ENCODE measurements around the gene CCDC88C.

Gene CCDC88C

DNA sequence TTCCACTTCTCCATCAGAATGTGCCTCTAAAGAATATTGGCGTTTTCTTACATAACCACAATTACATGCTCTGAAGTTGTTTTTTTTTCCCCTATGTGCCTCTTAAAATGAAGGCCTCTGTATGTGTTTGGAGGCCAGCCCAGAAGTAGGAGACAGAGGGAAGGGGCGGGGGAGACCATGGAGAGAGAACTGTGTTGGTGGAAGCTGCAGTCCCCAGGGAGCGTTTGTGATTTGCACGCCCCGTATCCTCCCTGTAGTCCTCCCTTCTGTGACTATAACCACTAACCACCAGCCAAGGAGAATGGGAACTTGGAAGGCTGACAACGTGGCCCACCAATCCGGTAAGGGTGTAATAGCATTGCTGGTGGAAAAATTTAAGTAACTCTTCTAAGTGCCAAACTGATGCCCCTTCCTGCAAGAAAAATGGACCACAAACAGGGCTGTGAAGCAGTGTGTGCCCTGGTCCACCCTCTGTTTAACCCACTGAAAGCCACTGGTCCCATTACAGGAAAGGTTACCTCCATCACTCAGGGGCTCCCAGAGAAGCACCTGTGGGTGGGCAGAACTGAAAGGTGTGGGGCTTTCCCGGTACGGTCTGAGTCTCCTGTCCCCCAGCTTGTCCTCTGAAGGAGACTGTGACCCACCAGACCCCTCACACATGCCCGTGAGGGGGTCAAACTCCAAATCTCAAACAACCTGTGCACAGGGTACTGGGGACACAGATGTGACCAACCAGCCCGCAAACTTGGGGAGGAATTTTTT, 36.8 kb downstream of the CCDC88C start:
- TF ChIP-seq, protein P1, sequence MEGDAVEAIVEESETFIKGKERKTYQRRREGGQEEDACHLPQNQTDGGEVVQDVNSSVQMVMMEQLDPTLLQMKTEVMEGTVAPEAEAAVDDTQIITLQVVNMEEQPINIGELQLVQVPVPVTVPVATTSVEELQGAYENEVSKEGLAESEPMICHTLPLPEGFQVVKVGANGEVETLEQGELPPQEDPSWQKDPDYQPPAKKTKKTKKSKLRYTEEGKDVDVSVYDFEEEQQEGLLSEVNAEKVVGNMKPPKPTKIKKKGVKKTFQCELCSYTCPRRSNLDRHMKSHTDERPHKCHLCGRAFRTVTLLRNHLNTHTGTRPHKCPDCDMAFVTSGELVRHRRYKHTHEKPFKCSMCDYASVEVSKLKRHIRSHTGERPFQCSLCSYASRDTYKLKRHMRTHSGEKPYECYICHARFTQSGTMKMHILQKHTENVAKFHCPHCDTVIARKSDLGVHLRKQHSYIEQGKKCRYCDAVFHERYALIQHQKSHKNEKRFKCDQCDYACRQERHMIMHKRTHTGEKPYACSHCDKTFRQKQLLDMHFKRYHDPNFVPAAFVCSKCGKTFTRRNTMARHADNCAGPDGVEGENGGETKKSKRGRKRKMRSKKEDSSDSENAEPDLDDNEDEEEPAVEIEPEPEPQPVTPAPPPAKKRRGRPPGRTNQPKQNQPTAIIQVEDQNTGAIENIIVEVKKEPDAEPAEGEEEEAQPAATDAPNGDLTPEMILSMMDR (IDR thresholded peaks at IDR 0.05; ENCODE audit: control insufficient read depth, insufficient read depth, low read depth, low read length, missing control alignments) = no peak
- no peak overlapping the region for H3K4me3 ChIP-seq (ENCODE audit: control insufficient read depth, low read depth, low read length)
- no peak for DNase-seq (ENCODE audit: low read depth)

DNA sequence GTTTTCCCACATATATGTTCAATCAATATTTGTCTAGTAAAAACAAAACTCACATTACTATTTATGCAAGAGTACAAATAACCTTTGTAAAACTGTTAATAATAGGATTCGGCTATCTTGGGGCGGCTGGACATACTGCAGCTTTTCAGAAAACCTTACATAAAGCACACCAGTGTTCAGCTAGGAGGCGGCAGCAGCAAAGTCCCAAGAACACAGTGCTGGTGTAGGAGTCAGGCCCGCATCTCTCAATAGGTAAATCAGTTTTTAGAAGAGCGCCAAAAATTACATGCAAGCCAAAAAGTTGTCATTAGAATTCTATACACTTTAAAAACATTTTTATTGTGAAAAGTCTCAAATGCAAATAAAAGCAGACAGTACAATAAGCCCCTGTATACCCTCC, 37.5 kb downstream of the CCDC88C start:
- no peak overlapping the region for H3K4me3 ChIP-seq (ENCODE audit: control insufficient read depth, low read depth, low read length)
- TF ChIP-seq, protein P1 (IDR thresholded peaks at IDR 0.05; ENCODE audit: control insufficient read depth, insufficient read depth, low read depth, low read length, missing control alignments) = no peak
- no peak for DNase-seq (ENCODE audit: low read depth)

DNA sequence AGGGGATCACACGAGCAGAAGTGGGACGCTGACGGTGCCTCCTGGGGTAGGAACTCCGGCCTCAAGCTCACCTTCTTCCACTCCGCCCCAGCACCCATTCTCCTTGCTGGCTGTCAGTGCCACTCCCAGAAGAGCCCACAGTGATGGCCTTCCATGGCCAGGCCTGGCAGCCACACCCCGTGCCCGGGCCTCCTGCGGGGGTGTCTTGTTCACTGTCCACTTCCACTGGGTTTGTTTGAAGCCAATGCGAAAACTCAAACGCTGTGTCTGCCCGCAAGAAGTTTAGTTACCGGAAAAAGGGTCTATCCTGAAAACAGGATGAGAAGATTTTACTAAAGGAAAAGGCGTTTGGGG, 38.1 kb downstream of the CCDC88C start:
- TF ChIP-seq, protein P1 (IDR thresholded peaks at IDR 0.05; ENCODE audit: control insufficient read depth, insufficient read depth, low read depth, low read length, missing control alignments) = no peak
- no peak for DNase-seq (ENCODE audit: low read depth)
- no peak overlapping the region for H3K4me3 ChIP-seq (ENCODE audit: control insufficient read depth, low read depth, low read length)

DNA sequence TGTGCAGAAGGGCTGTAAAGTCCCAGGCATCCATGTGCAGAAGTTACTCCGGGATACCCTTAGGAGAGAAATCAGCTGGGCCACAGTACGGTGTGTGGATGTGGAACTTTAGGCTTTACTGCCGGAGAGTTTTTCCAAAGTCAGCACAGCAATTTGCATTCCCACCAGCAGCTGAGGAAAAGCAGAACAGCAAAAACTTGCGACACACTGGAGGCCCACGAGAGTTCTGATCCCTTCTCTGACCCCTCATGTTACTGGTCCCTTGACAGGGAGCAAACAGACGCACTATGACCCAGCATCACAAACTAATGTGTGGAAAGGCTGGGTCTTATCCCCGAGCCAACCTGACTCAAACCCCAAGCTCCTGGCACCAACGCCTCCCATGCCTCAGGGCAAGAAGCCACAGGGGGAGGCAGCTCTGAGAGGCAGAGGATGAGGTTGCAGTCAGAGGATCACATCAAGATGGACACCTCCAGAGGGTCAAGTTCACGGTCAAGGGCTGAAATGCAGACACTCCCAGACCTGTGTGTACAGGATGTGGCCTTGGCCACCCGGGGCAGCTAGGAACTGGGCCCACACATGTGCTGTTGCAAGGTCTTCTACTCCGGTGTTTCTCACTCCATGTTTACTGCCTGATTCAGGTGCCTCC, 38.6 kb downstream of the CCDC88C start:
- TF ChIP-seq, protein P1 (IDR thresholded peaks at IDR 0.05; ENCODE audit: control insufficient read depth, insufficient read depth, low read depth, low read length, missing control alignments) = no peak
- no peak for DNase-seq (ENCODE audit: low read depth)
- H3K4me3 ChIP-seq (ENCODE audit: control insufficient read depth, low read depth, low read length) = no peak overlapping the region

DNA sequence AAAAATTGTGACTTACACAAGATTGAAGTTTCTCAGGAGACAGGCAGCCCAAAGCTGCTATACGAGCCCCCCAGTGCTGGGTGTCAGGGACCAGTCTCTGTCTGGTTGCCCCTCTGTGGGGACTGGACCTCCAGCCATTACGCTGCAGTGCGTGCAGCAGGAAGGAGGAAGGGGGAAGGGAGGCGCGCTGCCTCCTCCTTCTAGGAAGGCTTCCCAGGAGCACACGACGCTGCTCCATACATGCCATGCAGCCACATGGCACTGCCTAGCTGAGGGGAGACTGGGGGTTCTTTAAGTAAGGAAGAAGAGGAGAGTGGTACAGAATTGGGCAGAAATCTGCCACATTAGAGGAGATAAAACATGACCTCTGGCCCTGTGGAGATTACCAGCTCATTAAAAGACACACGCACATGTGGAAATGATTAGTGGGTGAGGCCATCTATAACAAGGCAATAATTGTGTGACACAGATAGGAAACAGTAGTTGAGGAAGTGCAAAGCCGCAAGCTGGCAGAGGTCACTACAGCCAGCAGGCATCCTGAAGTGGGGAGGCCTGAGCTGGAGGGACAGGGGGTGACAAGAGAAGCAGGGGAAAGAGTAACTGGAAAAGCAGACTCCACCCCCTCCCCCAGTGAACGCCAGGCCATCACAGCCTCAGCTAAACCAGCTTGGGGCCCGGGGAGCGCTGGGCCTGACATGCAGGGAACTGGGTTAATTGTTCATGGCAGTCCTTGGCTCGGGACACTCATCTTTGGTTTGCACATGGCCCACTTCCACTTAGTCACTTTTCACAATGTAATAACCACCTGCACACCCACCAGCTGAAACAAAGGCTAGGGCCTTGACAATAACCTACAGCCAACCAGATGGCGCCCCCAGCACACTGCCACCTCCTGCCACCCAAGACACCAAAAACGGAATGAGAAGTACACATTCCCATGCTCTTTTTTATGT, 39.6 kb downstream of the CCDC88C start:
- DNase-seq (ENCODE audit: low read depth) = no peak
- TF ChIP-seq, protein P1 (IDR thresholded peaks at IDR 0.05; ENCODE audit: control insufficient read depth, insufficient read depth, low read depth, low read length, missing control alignments) = no peak
- no peak overlapping the region for H3K4me3 ChIP-seq (ENCODE audit: control insufficient read depth, low read depth, low read length)

All from AG09309 (cell line).